PC-9 (cell line): ENCODE data around the gene ZNF423. TPM values are rescaled to one million over a fixed set of nuclear protein-coding genes. Genes with fewer than 3 reads are reported as not detected.

Source experiments
- BruUV-seq: library from RNA; stranded (reverse); fragments of 400-500 nt; replicated peaks from 2 replicates; lab custom pipeline; 2021; lab: Mats Ljungman, UMichigan
- CTCF ChIA-PET: fragments of 300-600 bp; sonication (Branson Sonifier 250); formaldehyde crosslinking; loops from one replicate; lab custom pipeline; 2022; ENCODE audit warnings: antibody characterized with exemption; lab: Charles Lee
- POLR2A ChIA-PET: fragments of 300-600 bp; sonication (Branson Sonifier 250); formaldehyde crosslinking; loops from one replicate; lab custom pipeline; 2022; ENCODE audit warnings: antibody characterized with exemption; ENCODE audit not compliant: unreplicated experiment; lab: Charles Lee
- DNase-seq, 2 experiments: peaks; one replicate each; pipeline versions ENCODE4 v3.0.0 to v3.0.0-alpha.2; 2015 to 2022; ENCODE audit warnings: mixed read lengths in 1 of 2
- H2AFZ ChIP-seq: fragments of 200-600 bp; sonication (generic); 2 replicates; pipeline ENCODE4 v1.8.1; 2017; ENCODE audit warnings: antibody characterized with exemption
- H3F3A ChIP-seq: fragments of 200-600 bp; sonication (generic); 2 replicates; pipeline ENCODE4 v1.8.1; 2017; ENCODE audit warnings: antibody characterized with exemption, mild to moderate bottlenecking, low read depth; ENCODE audit not compliant: insufficient read depth
- H3K27ac ChIP-seq: fragments of 200-600 bp; sonication (generic); 2 replicates; pipeline ENCODE4 v1.6.1; 2016; ENCODE audit warnings: mixed run types
- H3K27me3 ChIP-seq: fragments of 200-600 bp; sonication (generic); 2 replicates; pipeline ENCODE4 v1.6.1; 2016; ENCODE audit warnings: low read depth, mixed run types; ENCODE audit not compliant: insufficient read depth
- H3K36me3 ChIP-seq: fragments of 200-600 bp; sonication (generic); 2 replicates; pipeline ENCODE4 v1.6.1; 2016; ENCODE audit warnings: low read depth, mixed run types
- H3K4me1 ChIP-seq: fragments of 200-600 bp; sonication (generic); replicated peaks from 2 replicates; pipeline ENCODE4 v1.6.1; 2016; ENCODE audit warnings: mixed run types; ENCODE audit not compliant: insufficient read depth
- H3K4me2 ChIP-seq: fragments of 200-600 bp; sonication (generic); 2 replicates; pipeline ENCODE4 v1.6.1; 2017; ENCODE audit warnings: mixed run types
- H3K4me3 ChIP-seq: fragments of 200-600 bp; sonication (generic); 2 replicates; pipeline ENCODE4 v1.6.1; 2016; ENCODE audit warnings: mixed run types
- H3K79me2 ChIP-seq: fragments of 200-600 bp; sonication (generic); 2 replicates; pipeline ENCODE4 v1.6.1; 2017; ENCODE audit warnings: low read depth, mixed run types
- H3K9me2 ChIP-seq: fragments of 200-600 bp; sonication (generic); 2 replicates; pipeline ENCODE4 v1.8.1; 2017; ENCODE audit warnings: mild to moderate bottlenecking; ENCODE audit not compliant: insufficient read depth
- H3K9me3 ChIP-seq: fragments of 200-600 bp; sonication (generic); 2 replicates; pipeline ENCODE4 v1.8.1; 2016; ENCODE audit warnings: low read depth; ENCODE audit not compliant: insufficient read depth
- H4K20me1 ChIP-seq: fragments of 200-600 bp; sonication (generic); 2 replicates; pipeline ENCODE4 v1.8.1; 2017; ENCODE audit not compliant: insufficient read depth
- EZH2 ChIP-seq: fragments of 200-600 bp; sonication (generic); IDR thresholded peaks from 2 replicates; pipeline ENCODE4 v1.8.0; 2017; ENCODE audit warnings: antibody characterized with exemption, low read depth
- intact Hi-C: fragments of 100-400 bp; cut with micrococcal nuclease; formaldehyde crosslinking; loops from one replicate; pipeline ENCODE4 v1.10.0; 2022; ENCODE audit not compliant: unreplicated experiment
- total RNA-seq: library from RNA; stranded (reverse); gene quantifications from 2 replicates; pipeline ENCODE4 v1.2.3, GENCODE V29; 2021
- TF ChIP-seq, protein P1 (sequence below): fragments of 200-600 bp; sonication (generic); conservative IDR thresholded peaks from 2 replicates; pipeline ENCODE4 v1.6.1; 2017; ENCODE audit warnings: mixed run types, antibody characterized with exemption, mild to moderate bottlenecking, moderate library complexity

The ZNF423 gene
- total RNA-seq, 1 experiment from 2014 or later: not detected

- H3K79me2 ChIP-seq: no peaks in the 10 kb centered on the region
- H3K9me3 ChIP-seq: no peaks in the 10 kb centered on the region
- H3K27me3 ChIP-seq: peaks cover 92% of the 10 kb centered on the region
- no peaks in the 10 kb centered on the region for H3K9me2 ChIP-seq
- no peak overlapping the region for H2AFZ ChIP-seq
- DNase-seq: no peak
- H3K4me2 ChIP-seq: no peak overlapping the region
- H3K4me3 ChIP-seq: no peak overlapping the region
- no peak for TF ChIP-seq EZH2
- intact Hi-C loops: no loop called here
- BruUV-seq: no TSS peak
- H4K20me1 ChIP-seq: no peaks in the 10 kb centered on the region
- no peak overlapping the region for H3K27ac ChIP-seq
- H3K4me1 ChIP-seq: no peaks in the 10 kb centered on the region
- no peaks in the 10 kb centered on the region for H3K36me3 ChIP-seq
- no peaks in the 10 kb centered on the region for H3F3A ChIP-seq
- ChIA-PET POLR2A (no interaction called here), CTCF (no interaction called here)
Measured at GRCh38 chr16:49663081-49664065, 192.5 kb downstream of the ZNF423 start.

- DNase-seq: no peak
- BruUV-seq: no TSS peak
- no peaks in the 10 kb centered on the region for H3K4me1 ChIP-seq
- ChIA-PET POLR2A (no interaction called here), CTCF (no interaction called here)
- TF ChIP-seq, protein P1, sequence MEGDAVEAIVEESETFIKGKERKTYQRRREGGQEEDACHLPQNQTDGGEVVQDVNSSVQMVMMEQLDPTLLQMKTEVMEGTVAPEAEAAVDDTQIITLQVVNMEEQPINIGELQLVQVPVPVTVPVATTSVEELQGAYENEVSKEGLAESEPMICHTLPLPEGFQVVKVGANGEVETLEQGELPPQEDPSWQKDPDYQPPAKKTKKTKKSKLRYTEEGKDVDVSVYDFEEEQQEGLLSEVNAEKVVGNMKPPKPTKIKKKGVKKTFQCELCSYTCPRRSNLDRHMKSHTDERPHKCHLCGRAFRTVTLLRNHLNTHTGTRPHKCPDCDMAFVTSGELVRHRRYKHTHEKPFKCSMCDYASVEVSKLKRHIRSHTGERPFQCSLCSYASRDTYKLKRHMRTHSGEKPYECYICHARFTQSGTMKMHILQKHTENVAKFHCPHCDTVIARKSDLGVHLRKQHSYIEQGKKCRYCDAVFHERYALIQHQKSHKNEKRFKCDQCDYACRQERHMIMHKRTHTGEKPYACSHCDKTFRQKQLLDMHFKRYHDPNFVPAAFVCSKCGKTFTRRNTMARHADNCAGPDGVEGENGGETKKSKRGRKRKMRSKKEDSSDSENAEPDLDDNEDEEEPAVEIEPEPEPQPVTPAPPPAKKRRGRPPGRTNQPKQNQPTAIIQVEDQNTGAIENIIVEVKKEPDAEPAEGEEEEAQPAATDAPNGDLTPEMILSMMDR: no peak
- no peak for TF ChIP-seq EZH2
- H3K9me3 ChIP-seq: no peaks in the 10 kb centered on the region
- no peak overlapping the region for H3K4me2 ChIP-seq
- H3K27ac ChIP-seq: no peak overlapping the region
- H4K20me1 ChIP-seq: no peaks in the 10 kb centered on the region
- no peaks in the 10 kb centered on the region for H3K79me2 ChIP-seq
- no peak overlapping the region for H2AFZ ChIP-seq
- H3K4me3 ChIP-seq: no peak overlapping the region
- H3K9me2 ChIP-seq: no peaks in the 10 kb centered on the region
- no peaks in the 10 kb centered on the region for H3K36me3 ChIP-seq
- H3F3A ChIP-seq: no peaks in the 10 kb centered on the region
- intact Hi-C loops: no loop called here
- peaks cover 94% of the 10 kb centered on the region for H3K27me3 ChIP-seq
Measured at GRCh38 chr16:49662569-49662968, 193.3 kb downstream of the ZNF423 start.

DNA sequence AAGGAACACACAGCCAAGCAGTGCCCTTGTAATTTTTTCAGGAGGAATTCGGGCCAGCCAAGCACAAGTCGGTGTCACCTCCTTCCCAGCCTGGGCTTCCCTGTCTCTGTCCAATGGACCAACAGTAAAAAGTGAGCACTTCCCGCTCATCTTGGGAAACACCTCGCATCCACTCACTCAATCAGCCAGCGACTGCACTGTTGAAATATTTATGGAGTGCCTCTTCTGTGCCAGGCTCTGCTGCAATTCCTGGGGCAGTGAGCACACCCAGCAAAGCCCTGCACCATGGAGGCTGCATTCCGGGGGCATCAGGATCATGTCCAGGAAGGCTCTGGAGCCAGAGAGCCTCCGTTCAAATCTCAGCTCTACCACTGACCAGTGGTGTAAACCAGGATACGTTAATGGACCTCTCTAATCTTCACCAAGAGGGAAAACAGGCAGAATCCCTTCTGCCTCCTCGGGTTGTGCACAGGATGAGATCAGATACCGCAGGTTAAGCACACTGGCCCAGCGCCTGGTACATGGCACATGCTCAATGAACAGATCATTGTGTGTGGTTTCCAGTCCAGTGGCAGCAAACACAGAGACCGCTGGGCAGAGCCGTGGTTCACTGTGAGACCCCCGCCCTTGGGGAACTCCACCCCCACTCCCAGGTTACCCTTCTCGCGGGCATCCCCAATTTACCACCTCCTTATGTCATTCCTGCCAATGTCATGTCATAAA, 194.3 kb downstream of the ZNF423 start:
- no peak overlapping the region for H3K27ac ChIP-seq
- H3K4me2 ChIP-seq: no peak overlapping the region
- no peak for DNase-seq
- no peaks in the 10 kb centered on the region for H4K20me1 ChIP-seq
- H2AFZ ChIP-seq: no peak overlapping the region
- TF ChIP-seq EZH2: no peak
- TF ChIP-seq, protein P1: no peak
- H3K9me2 ChIP-seq: no peaks in the 10 kb centered on the region
- CTCF ChIA-PET: no interaction called here
- H3K4me3 ChIP-seq: no peak overlapping the region
- no peaks in the 10 kb centered on the region for H3K36me3 ChIP-seq
- H3K79me2 ChIP-seq: no peaks in the 10 kb centered on the region
- intact Hi-C loops: no loop called here
- peaks cover 95% of the 10 kb centered on the region for H3K27me3 ChIP-seq
- no peaks in the 10 kb centered on the region for H3F3A ChIP-seq
- no peaks in the 10 kb centered on the region for H3K9me3 ChIP-seq
- no peaks in the 10 kb centered on the region for H3K4me1 ChIP-seq
- no TSS peak for BruUV-seq
- POLR2A ChIA-PET: no interaction called here
